Panc1 (cell line): ENCODE data around the gene PARG. TPM values are rescaled to one million over a fixed set of nuclear protein-coding genes. Genes with fewer than 3 reads are reported as not detected.
"Not testable (repeated sequence)": the region's sequence is repeated elsewhere in the genome, so short reads cannot be mapped to it uniquely, and the experiment has no call there.

Source experiments
- ATAC-seq: fragments of 200-7000 bp; cut with Tn5 transposase; 2 replicates; pipeline ENCODE4 v1.9.1; 2020; ENCODE audit warnings: mild to moderate bottlenecking, moderate library complexity
- BruUV-seq: library from RNA; stranded (reverse); fragments of 400-500 nt; replicated peaks from 2 replicates; lab custom pipeline; 2021; lab: Mats Ljungman, UMichigan
- CTCF ChIA-PET: fragments of 300-600 bp; sonication (Branson Sonifier 250); formaldehyde crosslinking; loops from one replicate; lab custom pipeline; 2022; ENCODE audit warnings: antibody characterized with exemption; lab: Charles Lee
- POLR2A ChIA-PET: fragments of 300-600 bp; sonication (Branson Sonifier 250); formaldehyde crosslinking; loops from one replicate; lab custom pipeline; 2022; ENCODE audit warnings: antibody characterized with exemption; lab: Charles Lee
- DNase-seq: peaks from one replicate; pipeline ENCODE4 v3.0.0-alpha.2; 2010; ENCODE audit warnings: low read depth, low spot score
- H3K27ac ChIP-seq: 2 replicates; pipeline ENCODE4 v1.5.1; 2011; ENCODE audit warnings: mild to moderate bottlenecking, low read length, inconsistent platforms
- H3K27me3 ChIP-seq: fragments of 200-500 bp; sonication (Bioruptor generic); 2 replicates; pipeline ENCODE4 v1.6.0; 2014; ENCODE audit warnings: low read length, inconsistent platforms; ENCODE audit not compliant: control insufficient read depth, insufficient read depth
- H3K36me3 ChIP-seq: fragments of 200-500 bp; sonication (Bioruptor generic); 2 replicates; pipeline ENCODE4 v1.5.1; 2014; ENCODE audit warnings: inconsistent platforms, mild to moderate bottlenecking, low read length, moderate library complexity; ENCODE audit not compliant: control insufficient read depth, insufficient read depth
- H3K4me1 ChIP-seq: 2 replicates; pipeline ENCODE4 v1.5.1; 2011; ENCODE audit warnings: inconsistent platforms, mild to moderate bottlenecking, low read length, moderate library complexity; ENCODE audit not compliant: control insufficient read depth, insufficient read depth
- H3K4me3 ChIP-seq, 2 experiments: 2 replicates each; pipeline ENCODE4 v1.5.1; 2011 to 2012; ENCODE audit warnings: low read depth in 2 of 2, low read length in 2 of 2, mild to moderate bottlenecking in 2 of 2, inconsistent platforms in 1 of 2, moderate library complexity in 1 of 2
- H3K9me3 ChIP-seq: fragments of 200-500 bp; sonication (Bioruptor generic); 2 replicates; pipeline ENCODE4 v1.5.1; 2014; ENCODE audit warnings: low read depth, mild to moderate bottlenecking, inconsistent platforms, low read length, moderate library complexity; ENCODE audit not compliant: control insufficient read depth, insufficient read depth
- POLR2AphosphoS5 ChIP-seq: IDR thresholded peaks from 2 replicates; pipeline ENCODE4 v1.6.1; 2012; ENCODE audit warnings: mild to moderate bottlenecking, low read depth, low read length, moderate library complexity
- REST ChIP-seq, 2 experiments: IDR thresholded peaks; 2 replicates each; pipeline ENCODE4 v1.6.1; 2011 to 2012; ENCODE audit warnings: low read depth in 2 of 2, control low read depth in 1 of 2, low read length in 1 of 2, mild to moderate bottlenecking in 1 of 2, moderate library complexity in 1 of 2; ENCODE audit not compliant: insufficient read depth in 1 of 2
- SIN3A ChIP-seq: IDR thresholded peaks from 2 replicates; pipeline ENCODE4 v1.6.1; 2012; ENCODE audit warnings: low read depth, mild to moderate bottlenecking, low read length, moderate library complexity, borderline replicate concordance; ENCODE audit not compliant: insufficient read depth
- TCF7L2 ChIP-seq: IDR thresholded peaks from 2 replicates; pipeline ENCODE4 v1.6.1; 2011; ENCODE audit warnings: mild to moderate bottlenecking, low read depth, low read length, inconsistent platforms
- in situ Hi-C: cut with HindIII; loops from 2 replicates; pipeline ENCODE4 v1.10.0; 2016; ENCODE audit warnings: low sequenced_read_pairs, low pct_unique_long_range_greater_than_20kb
- intact Hi-C: fragments of 100-400 bp; cut with micrococcal nuclease; formaldehyde crosslinking; loops from one replicate; pipeline ENCODE4 v1.10.0; 2022; ENCODE audit not compliant: unreplicated experiment
- total RNA-seq: library from RNA; stranded (reverse); gene quantifications from one replicate; pipeline ENCODE4 v1.2.1, GENCODE V29; 2021; ENCODE audit not compliant: unreplicated experiment
- TF ChIP-seq, protein P1 (sequence below): fragments of 450-650 bp; IDR thresholded peaks from 2 replicates; pipeline ENCODE4 v1.5.1; 2017; ENCODE audit warnings: mild to moderate bottlenecking

PARG gene
- total RNA-seq, 1 experiment from 2014 or later = 39.9 TPM

DNA sequence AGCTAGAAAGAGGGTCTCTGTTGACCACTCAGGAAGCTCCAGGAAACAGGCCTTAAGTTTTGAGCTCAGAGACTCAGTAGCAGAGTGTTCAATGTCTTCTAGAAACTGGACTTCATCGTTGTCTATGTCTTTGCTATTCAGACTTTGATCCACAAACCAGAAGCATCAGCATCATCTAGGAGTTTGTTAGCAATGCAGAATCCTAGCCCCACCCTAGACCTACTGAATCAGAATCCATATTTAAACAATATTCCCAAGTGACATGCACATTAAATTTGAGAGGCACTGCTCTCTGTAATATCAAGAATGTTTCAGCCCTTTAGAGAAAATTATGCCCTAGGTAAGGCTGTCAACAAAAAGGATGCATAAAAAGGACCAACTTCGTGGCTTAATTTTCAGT is 166.8 kb downstream of the PARG start:
- TF ChIP-seq TCF7L2 (no peak), POLR2AphosphoS5 (no peak), SIN3A (no peak), REST (IDR thresholded peaks at IDR 0.05; ENCODE audit: insufficient read depth in 1 of 2, low read depth in 2 of 2, low read length in 1 of 2) (no peak)
- TF ChIP-seq, protein P1, sequence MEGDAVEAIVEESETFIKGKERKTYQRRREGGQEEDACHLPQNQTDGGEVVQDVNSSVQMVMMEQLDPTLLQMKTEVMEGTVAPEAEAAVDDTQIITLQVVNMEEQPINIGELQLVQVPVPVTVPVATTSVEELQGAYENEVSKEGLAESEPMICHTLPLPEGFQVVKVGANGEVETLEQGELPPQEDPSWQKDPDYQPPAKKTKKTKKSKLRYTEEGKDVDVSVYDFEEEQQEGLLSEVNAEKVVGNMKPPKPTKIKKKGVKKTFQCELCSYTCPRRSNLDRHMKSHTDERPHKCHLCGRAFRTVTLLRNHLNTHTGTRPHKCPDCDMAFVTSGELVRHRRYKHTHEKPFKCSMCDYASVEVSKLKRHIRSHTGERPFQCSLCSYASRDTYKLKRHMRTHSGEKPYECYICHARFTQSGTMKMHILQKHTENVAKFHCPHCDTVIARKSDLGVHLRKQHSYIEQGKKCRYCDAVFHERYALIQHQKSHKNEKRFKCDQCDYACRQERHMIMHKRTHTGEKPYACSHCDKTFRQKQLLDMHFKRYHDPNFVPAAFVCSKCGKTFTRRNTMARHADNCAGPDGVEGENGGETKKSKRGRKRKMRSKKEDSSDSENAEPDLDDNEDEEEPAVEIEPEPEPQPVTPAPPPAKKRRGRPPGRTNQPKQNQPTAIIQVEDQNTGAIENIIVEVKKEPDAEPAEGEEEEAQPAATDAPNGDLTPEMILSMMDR = no peak
- H3K27ac ChIP-seq = no peak overlapping the region

DNA sequence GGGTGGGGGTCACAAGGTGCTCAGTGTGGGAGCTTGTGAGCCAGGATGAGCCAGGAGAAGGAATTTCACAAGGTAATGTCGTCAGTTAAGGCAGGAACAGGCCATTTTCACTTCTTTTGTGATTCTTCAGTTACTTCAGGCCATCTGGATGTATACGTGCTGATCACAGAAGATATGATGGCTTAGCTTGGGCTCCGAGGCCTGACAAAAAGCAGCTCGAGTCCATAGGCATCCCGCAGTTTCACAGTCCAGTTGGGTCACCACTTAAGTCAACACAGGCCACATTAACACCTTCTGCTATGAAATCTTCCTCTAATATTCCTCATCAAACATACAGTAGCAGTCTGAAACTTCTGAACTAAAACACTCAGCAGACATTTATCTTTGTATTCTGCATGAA is 168.9 kb downstream of the PARG start:
- ATAC-seq, H3K4me3 ChIP-seq, BruUV-seq, intact Hi-C loops, DNase-seq, H3K27ac ChIP-seq, H3K9me3 ChIP-seq, H3K27me3 ChIP-seq, H3K4me1 ChIP-seq, in situ Hi-C loops, CTCF ChIA-PET, H3K36me3 ChIP-seq, POLR2A ChIA-PET: not testable (repeated sequence)

More for the DNA sequence above, 166.8 kb downstream of the PARG start:
- DNase-seq (no peak), ATAC-seq (no peak)
- CTCF ChIA-PET = no interaction called here
- no peak overlapping the region for H3K4me3 ChIP-seq
- in situ Hi-C loops = no loop called here
- H3K9me3 ChIP-seq = no peaks in the 10 kb centered on the region
- no TSS peak for BruUV-seq
- H3K36me3 ChIP-seq = no peaks in the 10 kb centered on the region
- H3K4me1 ChIP-seq = no peaks in the 10 kb centered on the region
- intact Hi-C loops = no loop called here
- POLR2A ChIA-PET = no interaction called here
- peaks cover 5% of the 10 kb centered on the region; the same call in 1 of the 2 replicates for H3K27me3 ChIP-seq

DNA sequence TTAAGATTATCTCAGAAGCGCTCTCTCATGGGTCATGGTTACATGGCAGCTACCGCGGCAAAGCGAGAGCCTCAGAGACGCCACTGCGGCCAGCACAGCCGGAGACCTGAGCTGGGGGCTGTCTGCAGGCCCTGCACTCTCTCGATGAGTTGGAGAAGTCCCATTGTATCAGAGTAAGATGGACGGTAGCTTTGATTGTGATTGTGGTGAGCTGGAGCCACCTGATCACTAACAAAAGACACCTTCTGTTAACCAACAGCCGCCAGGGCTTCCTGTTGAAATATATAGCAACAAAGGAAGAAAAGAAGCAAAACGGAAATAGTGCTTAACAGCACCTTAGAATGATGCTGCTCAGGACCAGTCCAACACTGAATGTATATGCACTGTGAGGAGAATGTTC is 170.8 kb downstream of the PARG start:
- POLR2A ChIA-PET, H3K4me3 ChIP-seq, BruUV-seq, ATAC-seq, intact Hi-C loops, in situ Hi-C loops, H3K9me3 ChIP-seq, H3K27ac ChIP-seq, H3K27me3 ChIP-seq, H3K4me1 ChIP-seq, DNase-seq, CTCF ChIA-PET, H3K36me3 ChIP-seq: not testable (repeated sequence)
